LNCAP (cell line): ENCODE measurements around the gene PRSS23.

Experiments used
- TF ChIP-seq, protein P1 (sequence below): fragments of 450-650 bp; IDR thresholded peaks from 2 replicates; pipeline ENCODE4 v1.5.1; 2017; ENCODE audit warnings: mild to moderate bottlenecking

The PRSS23 gene, protein sequence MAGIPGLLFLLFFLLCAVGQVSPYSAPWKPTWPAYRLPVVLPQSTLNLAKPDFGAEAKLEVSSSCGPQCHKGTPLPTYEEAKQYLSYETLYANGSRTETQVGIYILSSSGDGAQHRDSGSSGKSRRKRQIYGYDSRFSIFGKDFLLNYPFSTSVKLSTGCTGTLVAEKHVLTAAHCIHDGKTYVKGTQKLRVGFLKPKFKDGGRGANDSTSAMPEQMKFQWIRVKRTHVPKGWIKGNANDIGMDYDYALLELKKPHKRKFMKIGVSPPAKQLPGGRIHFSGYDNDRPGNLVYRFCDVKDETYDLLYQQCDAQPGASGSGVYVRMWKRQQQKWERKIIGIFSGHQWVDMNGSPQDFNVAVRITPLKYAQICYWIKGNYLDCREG

DNA sequence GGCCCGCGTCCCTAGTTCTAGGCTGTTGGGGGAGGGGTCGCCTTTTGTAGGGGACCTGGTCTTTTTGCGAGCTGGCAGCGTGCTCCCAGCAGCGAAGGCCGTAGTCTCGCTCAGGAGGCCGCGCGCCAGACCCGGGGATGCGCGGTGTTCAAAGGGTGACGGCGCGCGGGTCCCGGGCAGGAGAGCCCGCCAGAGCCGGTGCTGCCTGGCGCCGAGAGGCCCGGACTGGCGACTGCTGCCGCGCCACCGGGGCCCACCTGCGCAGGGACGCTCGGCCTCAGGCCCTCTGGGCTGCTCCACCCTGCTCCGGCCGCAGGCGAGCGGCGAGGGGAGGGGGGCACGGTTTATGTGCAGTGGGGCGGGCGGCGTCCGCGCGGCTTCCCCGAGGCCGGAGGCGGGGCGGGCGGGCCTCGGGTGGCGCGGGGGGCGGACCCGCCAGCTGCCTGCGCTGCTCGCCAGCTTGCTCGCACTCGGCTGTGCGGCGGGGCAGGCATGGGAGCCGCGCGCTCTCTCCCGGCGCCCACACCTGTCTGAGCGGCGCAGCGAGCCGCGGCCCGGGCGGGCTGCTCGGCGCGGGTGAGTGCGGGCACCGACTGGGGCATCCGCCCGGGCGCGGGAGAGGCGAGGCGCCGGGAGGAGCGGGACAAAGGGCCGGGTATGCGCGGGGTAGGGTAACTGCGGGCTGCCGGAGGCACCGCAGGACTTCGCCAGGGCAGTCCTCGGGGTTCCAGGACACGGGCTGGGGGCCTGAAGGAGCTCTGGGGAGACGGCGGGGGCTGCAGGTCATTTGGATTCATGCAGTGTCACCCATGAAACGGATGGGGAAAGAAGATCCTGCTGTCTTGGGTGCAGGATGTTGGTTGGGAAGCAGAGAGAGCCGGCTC lies at the start of gene PRSS23:
TSS of gene PRSS23 (plus strand) at position 467 of the 884 bp plus-strand sequence. CDS start 7,102 bp downstream, outside the sequence.
- TF ChIP-seq, protein P1, sequence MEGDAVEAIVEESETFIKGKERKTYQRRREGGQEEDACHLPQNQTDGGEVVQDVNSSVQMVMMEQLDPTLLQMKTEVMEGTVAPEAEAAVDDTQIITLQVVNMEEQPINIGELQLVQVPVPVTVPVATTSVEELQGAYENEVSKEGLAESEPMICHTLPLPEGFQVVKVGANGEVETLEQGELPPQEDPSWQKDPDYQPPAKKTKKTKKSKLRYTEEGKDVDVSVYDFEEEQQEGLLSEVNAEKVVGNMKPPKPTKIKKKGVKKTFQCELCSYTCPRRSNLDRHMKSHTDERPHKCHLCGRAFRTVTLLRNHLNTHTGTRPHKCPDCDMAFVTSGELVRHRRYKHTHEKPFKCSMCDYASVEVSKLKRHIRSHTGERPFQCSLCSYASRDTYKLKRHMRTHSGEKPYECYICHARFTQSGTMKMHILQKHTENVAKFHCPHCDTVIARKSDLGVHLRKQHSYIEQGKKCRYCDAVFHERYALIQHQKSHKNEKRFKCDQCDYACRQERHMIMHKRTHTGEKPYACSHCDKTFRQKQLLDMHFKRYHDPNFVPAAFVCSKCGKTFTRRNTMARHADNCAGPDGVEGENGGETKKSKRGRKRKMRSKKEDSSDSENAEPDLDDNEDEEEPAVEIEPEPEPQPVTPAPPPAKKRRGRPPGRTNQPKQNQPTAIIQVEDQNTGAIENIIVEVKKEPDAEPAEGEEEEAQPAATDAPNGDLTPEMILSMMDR = no peak

DNA sequence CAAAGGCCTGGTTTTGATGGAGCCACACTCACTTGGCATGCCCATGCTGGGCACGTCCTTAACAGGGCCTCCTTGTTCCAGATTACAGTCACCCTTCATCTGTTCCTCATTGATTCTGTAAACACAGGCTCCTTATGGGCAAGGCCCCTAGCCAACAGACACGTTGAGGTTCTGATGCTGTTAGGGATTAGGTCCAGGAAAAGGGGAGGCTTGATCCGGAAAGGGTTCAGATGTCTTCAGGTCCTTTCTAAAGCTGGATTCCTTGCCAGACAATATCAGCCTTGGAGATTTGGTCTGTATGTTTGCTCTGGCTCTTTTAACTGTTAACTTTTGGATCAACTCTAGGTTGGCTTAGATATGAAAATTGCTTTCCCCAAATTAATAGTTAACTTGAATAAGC lies 46.9 kb upstream of the PRSS23 start:
- TF ChIP-seq, protein P1 = no peak

DNA sequence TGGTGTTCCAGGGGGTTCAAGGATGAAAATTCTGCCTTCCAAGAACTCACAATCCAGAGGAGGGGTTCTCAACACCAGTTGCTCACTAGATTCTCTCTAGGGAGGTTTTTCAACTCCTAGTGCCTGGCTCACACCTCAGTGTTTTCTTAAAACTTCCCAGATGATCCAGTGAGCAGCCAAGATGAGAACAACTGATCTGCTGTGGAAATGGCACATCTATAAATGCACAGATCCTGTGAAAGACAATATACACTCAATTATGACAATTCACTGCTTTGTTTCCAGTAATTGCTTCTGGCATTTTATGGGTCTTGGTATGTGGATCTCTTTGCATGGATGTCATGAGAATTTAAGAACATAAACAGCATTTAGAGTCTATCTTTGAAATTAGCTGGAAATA lies 45.2 kb upstream of the PRSS23 start:
- TF ChIP-seq, protein P1 = no peak

DNA sequence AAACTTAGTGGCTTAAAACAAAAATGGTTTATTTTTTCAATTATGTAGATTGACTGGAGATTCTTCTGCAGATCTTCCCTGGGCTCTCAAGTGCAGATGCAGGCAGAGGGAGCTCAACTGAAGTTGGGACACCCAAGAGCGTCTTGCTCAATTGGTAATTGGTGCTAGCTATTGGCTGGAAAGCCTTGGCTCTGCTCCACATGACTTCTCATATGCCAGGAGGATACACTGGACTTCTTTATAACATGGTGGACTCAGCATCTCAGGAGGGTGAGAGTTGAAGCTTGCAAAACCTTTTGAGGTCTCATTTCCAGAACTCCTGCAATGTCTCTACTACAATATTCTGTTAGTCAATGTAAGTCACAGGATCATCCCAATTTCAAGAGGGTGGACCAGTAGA lies 42.2 kb upstream of the PRSS23 start:
- TF ChIP-seq, protein P1 = no peak

DNA sequence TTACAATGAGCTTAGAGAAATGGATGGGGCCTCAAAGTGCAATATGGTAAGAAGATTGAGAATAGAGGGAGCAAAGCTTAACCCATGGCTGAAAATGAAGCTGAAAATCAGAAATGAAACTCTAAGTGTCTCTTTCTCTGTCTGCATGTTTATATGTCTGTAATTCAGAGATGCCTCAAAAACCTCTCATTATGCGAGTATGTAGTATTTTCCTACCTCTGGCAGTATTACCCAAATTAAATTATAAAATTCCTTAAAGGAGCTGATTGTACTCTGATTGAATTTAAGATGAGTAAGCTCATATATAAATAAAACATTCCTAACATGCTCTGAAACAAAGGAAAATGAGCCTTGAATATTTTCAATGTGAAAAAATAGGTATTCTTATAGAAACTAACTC lies 39.8 kb upstream of the PRSS23 start:
- TF ChIP-seq, protein P1 = no peak

DNA sequence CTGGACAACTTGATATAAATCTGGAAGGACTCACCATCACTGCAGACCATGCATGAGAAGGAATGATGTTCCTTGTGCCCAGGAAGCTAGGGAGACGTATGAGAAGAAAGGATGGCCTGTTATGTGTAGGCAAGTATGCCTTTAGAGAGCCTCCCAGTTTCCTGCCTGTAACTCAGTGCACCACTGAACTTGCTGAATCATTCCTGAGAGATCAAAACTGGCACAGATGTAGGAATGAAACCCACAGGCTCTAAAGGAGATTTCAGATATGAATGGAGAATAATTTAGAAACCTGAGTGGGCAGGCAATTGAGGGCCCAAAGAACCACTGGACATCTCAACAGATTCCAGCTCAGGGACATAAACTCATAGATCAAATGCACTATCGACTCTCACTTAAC lies 38.4 kb upstream of the PRSS23 start:
- TF ChIP-seq, protein P1 = no peak

DNA sequence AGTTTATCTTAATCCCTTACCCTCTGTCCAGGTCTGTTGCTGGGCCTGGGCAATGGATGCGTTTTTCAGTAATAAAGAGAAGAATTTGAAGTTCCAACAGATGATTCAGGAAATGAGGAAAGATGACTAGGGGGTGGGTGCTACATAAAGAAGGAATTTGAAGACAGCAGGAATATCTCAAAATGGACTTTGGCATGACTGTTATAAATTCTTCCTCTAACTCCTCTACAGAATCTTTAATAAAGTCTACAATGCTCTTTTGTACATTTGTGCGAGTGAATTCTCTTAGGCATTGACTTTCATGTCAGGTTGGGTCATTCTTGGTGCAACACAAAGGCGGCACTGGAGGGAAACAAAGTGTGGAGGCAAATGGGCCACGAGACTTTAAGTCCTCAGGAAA lies 35.1 kb upstream of the PRSS23 start:
- TF ChIP-seq, protein P1 = no peak
